Myocyte (in vitro differentiated cells): ENCODE measurements around the gene PTMS. TPM values are rescaled to one million over a fixed set of nuclear protein-coding genes. Genes with fewer than 3 reads are reported as not detected.
A peak's percentile ranks its signal among the peaks of the same experiment; 100 is the strongest.

Experiments used
- DNase-seq: peaks from one replicate; pipeline ENCODE4 v3.0.0-alpha.2; 2012; ENCODE audit warnings: low read depth
- total RNA-seq: library from RNA; depleted of rRNA; stranded (reverse); fragments of >200 nt; gene quantifications from 2 replicates; pipeline ENCODE4 v1.2.3, GENCODE V29; 2014

The PTMS gene
- total RNA-seq, 1 donor from 2014 or later = 148 TPM

- no peak for DNase-seq
Observed at GRCh38 chr12:6787309-6787708, 21.1 kb downstream of the PTMS start.

- DNase-seq = peak; percentile 5
Observed at GRCh38 chr12:6788972-6789924, 23.1 kb downstream of the PTMS start, which contains the start of gene CD4. Gene CD4 (plus strand): TSS chr12:6789528. CDS start chr12:6800139, 10,611 bp downstream.

- no peak for DNase-seq
Observed at GRCh38 chr12:6790496-6791150, 24.5 kb downstream of the PTMS start.

GRCh38 chr12:6791931-6792520 is 25.9 kb downstream of the PTMS start:
- no peak for DNase-seq

GRCh38 chr12:6792522-6793201 is 26.5 kb downstream of the PTMS start:
- no peak for DNase-seq

GRCh38 chr12:6795088-6795487 is 28.9 kb downstream of the PTMS start:
- DNase-seq = no peak

GRCh38 chr12:6796576-6796975 is 30.4 kb downstream of the PTMS start:
- DNase-seq = no peak

GRCh38 chr12:6799147-6799546 is 33.0 kb downstream of the PTMS start:
- DNase-seq = no peak

- no peak for DNase-seq
Observed at GRCh38 chr12:6807170-6807569, 41.0 kb downstream of the PTMS start.

GRCh38 chr12:6809056-6809455 is 42.9 kb downstream of the PTMS start:
- DNase-seq = no peak

GRCh38 chr12:6810758-6811157 is 44.6 kb downstream of the PTMS start:
- no peak for DNase-seq

- DNase-seq = no peak
Observed at GRCh38 chr12:6813363-6813762, 47.2 kb downstream of the PTMS start.

- DNase-seq = no peak
Observed at GRCh38 chr12:6816598-6816997, 50.4 kb downstream of the PTMS start.

GRCh38 chr12:6817098-6817497 is 50.9 kb downstream of the PTMS start:
- DNase-seq = no peak

- no peak for DNase-seq
Observed at GRCh38 chr12:6817662-6818157, 51.5 kb downstream of the PTMS start.

GRCh38 chr12:6818222-6818621 is 52.1 kb downstream of the PTMS start:
- DNase-seq = no peak

- no peak for DNase-seq
Observed at GRCh38 chr12:6818645-6819044, 52.5 kb downstream of the PTMS start.

GRCh38 chr12:6819106-6820030 is 53.2 kb downstream of the PTMS start:
- DNase-seq = no peak

GRCh38 chr12:6820166-6820565 is 54.0 kb downstream of the PTMS start:
- no peak for DNase-seq
